ENCODE results near the gene ENPP1.

ENPP1 gene

GRCh38 chr6:131821010-131821807 lies 13.4 kb downstream of the ENPP1 start:
- no peak for DNase-seq (ENCODE audit: low read depth, low spot score)
- H3K4me3 ChIP-seq (ENCODE audit: low read length) = no peak overlapping the region

DNA sequence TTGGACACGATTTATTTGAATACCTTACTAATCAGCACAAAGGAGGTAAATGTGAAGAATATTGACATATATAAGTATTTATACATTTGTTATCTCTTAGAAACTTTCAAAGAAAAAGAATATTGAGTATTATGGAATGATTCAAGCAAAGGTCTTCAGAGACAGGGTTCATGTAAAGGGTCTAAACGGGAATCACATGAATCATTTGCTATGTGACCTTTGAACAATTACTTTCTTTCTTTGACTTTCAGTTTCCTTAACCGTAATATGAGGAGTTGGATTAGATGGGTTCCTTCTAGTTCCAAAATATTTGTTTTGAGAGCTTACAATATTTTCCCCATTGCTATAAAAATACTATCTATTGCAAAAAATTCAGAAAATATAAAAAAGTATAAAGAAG lies 14.3 kb downstream of the ENPP1 start:
- DNase-seq (ENCODE audit: low read depth, low spot score) = no peak
- H3K4me3 ChIP-seq (ENCODE audit: low read length) = no peak overlapping the region

- H3K4me3 ChIP-seq (ENCODE audit: low read length) = no peak overlapping the region
- no peak for DNase-seq (ENCODE audit: low read depth, low spot score)
Observed at GRCh38 chr6:131823276-131823902, 15.6 kb downstream of the ENPP1 start.

DNA sequence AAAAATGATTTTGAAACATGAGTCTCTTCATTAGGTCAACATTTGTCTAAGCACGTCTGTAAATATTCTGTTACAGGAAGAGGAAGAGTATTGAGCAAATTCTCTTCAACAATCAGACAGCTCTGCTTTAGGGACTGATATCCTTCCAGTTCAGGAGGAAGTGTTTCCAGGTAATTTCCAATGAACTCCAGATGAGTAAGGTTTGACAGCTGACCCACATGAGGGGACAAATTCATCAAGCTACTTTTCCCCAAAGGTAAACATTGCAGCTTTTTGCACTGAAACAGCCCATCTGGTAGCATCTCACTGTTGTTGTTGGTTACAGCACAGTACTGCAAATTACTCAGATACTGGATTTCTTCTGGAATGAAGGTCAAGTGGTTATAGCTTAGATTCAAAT lies 18.1 kb downstream of the ENPP1 start:
- DNase-seq (ENCODE audit: low read depth, low spot score) = no peak
- H3K4me3 ChIP-seq (ENCODE audit: low read length) = no peak overlapping the region

GRCh38 chr6:131828080-131828479 lies 20.3 kb downstream of the ENPP1 start:
- DNase-seq (ENCODE audit: low read depth, low spot score) = no peak

DNA sequence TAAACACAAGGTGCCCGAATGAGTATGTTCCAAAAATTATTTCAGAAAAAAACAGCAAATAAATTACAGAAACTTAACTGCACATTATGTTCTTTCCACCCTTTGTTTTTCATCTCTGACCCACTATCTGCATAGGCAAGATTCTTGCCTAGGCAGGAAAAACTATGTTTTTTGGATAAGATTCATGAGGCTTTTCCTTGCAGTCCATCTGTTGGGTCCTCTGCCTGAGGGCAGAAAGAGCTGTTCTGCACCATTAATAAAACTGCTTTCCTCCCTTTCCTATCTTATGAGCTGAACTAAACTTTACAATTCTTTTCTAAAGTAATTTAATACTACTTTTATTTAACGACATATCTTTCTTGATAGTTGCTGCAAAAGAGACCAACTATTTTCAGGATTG lies 21.1 kb downstream of the ENPP1 start:
- DNase-seq (ENCODE audit: low read depth, low spot score) = no peak
- H3K4me3 ChIP-seq (ENCODE audit: low read length) = no peak overlapping the region

More at GRCh38 chr6:131828080-131828479, 20.3 kb downstream of the ENPP1 start:
- no peak overlapping the region for H3K4me3 ChIP-seq (ENCODE audit: low read length)

DNA sequence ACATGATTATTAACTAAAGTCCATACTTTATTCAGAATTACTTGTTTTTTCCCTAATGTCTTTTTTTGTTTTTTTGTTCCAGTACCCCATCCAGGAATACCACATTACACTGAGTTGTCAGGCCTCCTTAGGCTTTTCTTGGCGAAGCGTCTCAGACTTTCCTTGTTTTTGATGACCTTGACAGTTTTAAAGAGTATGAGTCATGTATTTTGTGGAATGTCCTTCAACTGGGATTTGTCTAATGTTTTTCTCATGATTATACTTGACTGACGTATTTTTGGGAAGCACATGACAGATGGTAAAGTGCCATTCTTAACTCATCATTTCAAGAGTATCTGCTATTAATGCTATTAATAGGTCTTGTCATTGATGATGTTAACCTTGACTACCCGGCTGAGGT lies 23.6 kb downstream of the ENPP1 start:
- no peak for DNase-seq (ENCODE audit: low read depth, low spot score)
- no peak overlapping the region for H3K4me3 ChIP-seq (ENCODE audit: low read length)

DNA sequence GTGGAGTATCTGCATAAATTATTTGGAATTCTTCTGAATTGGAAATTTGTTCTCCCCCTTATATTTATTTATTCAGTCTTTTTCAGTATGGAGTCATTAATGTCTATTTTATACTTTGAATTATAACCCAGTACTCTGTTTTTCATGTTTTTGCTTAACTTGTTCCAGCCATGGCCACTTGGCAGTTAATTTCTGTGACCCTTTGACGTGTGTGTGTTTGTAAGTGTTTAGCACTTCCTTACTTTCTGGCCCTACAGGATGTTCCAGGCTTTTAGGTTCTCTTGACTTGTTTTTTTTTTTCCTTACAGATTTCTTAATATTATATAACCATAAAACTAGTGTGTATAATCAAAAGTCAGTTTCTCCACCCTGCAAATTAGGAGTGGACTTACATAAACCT lies 24.1 kb downstream of the ENPP1 start:
- no peak for DNase-seq (ENCODE audit: low read depth, low spot score)
- no peak overlapping the region for H3K4me3 ChIP-seq (ENCODE audit: low read length)

GRCh38 chr6:131832363-131832762 lies 24.5 kb downstream of the ENPP1 start:
- H3K4me3 ChIP-seq (ENCODE audit: low read length) = no peak overlapping the region
- DNase-seq (ENCODE audit: low read depth, low spot score) = no peak

DNA sequence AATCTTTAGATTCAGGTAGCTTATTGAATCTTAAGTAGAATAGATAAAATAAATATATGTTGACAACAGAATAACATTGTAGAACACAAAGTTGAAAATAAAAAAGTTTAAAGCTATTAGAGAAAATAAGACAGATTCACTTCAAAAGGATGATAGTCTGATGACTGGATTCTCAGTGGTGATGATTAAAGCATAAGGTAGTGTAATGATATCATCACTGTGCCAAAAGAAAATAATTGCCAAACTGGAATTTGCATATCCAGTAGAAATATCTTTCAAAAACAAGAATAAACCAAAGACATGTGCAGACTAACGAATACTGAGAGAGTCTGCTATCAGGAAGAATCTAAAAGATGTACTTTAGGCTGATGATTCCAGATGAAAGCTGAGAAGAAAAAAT lies 30.2 kb downstream of the ENPP1 start:
- H3K4me3 ChIP-seq (ENCODE audit: low read length) = no peak overlapping the region
- no peak for DNase-seq (ENCODE audit: low read depth, low spot score)

DNA sequence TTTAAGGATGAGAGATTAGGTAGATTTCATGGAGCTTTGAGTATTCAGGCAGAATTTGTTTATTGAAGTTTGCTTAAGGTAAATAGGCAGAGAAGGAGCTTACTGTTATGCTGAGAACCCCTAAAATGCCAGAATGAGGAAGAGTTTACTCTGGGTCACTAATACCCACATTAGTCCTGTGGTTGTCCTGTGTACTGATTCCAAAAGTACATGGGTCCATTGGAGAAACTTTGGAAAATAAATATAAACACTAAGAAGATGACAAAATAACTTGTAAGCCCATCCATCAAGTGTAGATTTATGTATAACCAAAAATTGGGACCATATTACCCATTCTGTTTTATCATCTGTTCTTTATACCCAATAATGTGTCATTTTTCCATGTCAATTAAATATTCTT lies 31.6 kb downstream of the ENPP1 start:
- no peak overlapping the region for H3K4me3 ChIP-seq (ENCODE audit: low read length)
- DNase-seq (ENCODE audit: low read depth, low spot score) = no peak

DNA sequence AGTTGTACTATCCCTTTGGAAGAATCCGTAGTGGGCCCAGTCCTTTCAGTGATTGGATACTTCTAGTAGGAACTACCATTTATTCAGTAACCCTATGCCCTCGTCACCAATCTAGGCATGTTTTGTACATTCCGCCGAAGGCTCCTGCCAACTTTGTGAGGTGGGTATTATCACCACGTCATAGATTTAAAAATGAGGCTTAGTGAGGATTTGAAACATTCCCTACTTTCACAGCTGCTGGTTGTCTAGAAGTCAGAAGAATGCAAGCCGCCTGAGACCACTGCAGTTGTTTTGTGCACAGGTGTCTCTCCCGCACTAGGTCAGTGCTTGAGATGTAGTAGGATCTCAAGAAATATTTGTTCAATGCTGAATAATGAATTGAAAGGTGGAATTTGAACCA lies 32.6 kb downstream of the ENPP1 start:
- no peak overlapping the region for H3K4me3 ChIP-seq (ENCODE audit: low read length)
- DNase-seq (ENCODE audit: low read depth, low spot score) = no peak

DNA sequence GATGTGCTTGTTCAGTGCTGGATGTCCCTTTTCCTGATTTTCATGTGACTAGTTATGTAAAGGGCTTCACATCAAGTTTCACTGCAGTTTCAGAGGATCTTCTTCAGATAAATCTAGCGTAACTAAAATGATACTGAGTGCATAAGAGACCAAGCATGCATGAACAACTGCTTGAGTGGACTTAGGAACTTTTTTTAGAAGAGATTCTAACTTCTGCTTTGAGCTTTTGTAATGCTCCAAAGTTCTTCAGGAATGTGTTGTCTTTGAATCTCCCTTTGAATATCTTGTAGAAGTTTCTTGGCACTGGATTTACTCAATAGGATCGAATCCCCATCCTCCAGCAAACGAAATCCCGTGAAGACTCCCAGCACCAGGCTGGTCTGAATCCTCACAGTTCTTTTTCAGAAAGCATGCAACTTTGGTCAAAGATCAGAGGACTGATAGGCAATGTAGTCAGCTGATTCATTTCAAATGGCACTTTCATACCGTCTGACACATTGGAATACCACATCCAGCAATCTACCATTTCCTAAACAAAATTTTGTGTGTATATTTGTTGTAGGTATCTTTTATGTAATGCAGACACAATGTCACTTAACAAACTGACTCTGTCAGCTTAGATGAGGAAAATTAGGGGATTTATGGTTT lies 33.2 kb downstream of the ENPP1 start:
- DNase-seq (ENCODE audit: low read depth, low spot score) = no peak
- H3K4me3 ChIP-seq (ENCODE audit: low read length) = no peak overlapping the region

GRCh38 chr6:131843768-131844167 lies 35.9 kb downstream of the ENPP1 start:
- DNase-seq (ENCODE audit: low read depth, low spot score) = no peak
- no peak overlapping the region for H3K4me3 ChIP-seq (ENCODE audit: low read length)

DNA sequence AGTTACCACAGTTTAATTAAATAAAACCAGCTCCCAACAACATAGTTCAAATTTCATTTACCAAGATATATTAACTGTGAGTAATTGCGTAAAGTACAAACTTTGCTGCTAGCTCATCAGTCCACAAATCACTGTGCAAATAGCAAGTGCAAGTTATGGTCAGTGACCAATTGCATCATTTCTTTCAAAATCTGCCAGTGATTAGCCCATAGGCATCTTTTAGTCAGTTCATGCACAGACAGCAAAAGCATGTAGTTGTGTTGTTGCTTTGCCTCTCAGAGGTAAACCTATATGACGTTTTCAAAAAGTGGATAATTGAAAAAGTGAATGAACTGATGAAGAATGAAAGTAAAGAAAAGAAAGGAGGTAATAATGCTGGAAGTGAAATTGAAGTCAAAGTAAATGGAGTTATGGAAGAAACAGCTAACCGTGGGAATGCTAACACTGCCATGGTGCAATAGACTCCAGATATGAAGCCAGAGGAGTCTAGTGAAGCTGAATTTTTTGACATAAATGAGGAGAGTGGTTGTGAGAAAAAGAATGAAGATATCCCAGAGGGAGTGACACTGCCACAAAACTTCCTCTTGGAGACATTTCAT lies 36.5 kb downstream of the ENPP1 start:
- no peak for DNase-seq (ENCODE audit: low read depth, low spot score)
- no peak overlapping the region for H3K4me3 ChIP-seq (ENCODE audit: low read length)

GRCh38 chr6:131846023-131846663 lies 38.3 kb downstream of the ENPP1 start:
- no peak for DNase-seq (ENCODE audit: low read depth, low spot score)
- no peak overlapping the region for H3K4me3 ChIP-seq (ENCODE audit: low read length)

DNA sequence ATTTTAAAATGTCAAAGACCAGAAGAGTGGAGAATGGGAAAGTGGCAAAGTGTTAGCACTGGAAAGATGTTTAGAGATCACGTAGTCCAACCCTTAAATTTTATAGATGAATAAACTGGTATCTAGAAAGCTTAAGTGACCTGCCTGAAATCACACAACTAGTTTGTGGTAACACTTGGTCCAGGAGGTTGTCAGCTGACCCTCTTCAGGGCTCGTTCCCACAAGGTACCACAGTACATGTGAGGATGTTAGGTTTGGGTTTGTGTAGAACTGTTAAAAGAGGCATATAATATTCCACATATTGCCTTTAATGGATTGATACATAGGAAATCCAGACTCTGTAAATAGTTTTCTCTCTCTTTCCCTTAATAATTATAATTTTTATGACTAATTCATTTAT lies 39.1 kb downstream of the ENPP1 start:
- no peak overlapping the region for H3K4me3 ChIP-seq (ENCODE audit: low read length)
- no peak for DNase-seq (ENCODE audit: low read depth, low spot score)

- H3K4me3 ChIP-seq (ENCODE audit: low read length) = no peak overlapping the region
- no peak for DNase-seq (ENCODE audit: low read depth, low spot score)
Observed at GRCh38 chr6:131849799-131850198, 42.0 kb downstream of the ENPP1 start.

- no peak overlapping the region for H3K4me3 ChIP-seq (ENCODE audit: low read length)
- no peak for DNase-seq (ENCODE audit: low read depth, low spot score)
Observed at GRCh38 chr6:131851049-131851769, 43.4 kb downstream of the ENPP1 start.

All from Jurkat, Clone E6-1 (cell line).